HG02981 (cell line): ENCODE measurements around the gene TBC1D30.
"Not testable (repeated sequence)": the region's sequence is repeated elsewhere in the genome, so short reads cannot be mapped to it uniquely, and the experiment has no call there.

Experiments used
- ATAC-seq: cut with Tn5 transposase; IDR thresholded peaks from one replicate; pipeline ENCODE4 v1.9.1; 2021; ENCODE audit warnings: mild to moderate bottlenecking, moderate library complexity; ENCODE audit not compliant: unreplicated experiment

The TBC1D30 gene, protein sequence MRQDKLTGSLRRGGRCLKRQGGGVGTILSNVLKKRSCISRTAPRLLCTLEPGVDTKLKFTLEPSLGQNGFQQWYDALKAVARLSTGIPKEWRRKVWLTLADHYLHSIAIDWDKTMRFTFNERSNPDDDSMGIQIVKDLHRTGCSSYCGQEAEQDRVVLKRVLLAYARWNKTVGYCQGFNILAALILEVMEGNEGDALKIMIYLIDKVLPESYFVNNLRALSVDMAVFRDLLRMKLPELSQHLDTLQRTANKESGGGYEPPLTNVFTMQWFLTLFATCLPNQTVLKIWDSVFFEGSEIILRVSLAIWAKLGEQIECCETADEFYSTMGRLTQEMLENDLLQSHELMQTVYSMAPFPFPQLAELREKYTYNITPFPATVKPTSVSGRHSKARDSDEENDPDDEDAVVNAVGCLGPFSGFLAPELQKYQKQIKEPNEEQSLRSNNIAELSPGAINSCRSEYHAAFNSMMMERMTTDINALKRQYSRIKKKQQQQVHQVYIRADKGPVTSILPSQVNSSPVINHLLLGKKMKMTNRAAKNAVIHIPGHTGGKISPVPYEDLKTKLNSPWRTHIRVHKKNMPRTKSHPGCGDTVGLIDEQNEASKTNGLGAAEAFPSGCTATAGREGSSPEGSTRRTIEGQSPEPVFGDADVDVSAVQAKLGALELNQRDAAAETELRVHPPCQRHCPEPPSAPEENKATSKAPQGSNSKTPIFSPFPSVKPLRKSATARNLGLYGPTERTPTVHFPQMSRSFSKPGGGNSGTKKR

DNA sequence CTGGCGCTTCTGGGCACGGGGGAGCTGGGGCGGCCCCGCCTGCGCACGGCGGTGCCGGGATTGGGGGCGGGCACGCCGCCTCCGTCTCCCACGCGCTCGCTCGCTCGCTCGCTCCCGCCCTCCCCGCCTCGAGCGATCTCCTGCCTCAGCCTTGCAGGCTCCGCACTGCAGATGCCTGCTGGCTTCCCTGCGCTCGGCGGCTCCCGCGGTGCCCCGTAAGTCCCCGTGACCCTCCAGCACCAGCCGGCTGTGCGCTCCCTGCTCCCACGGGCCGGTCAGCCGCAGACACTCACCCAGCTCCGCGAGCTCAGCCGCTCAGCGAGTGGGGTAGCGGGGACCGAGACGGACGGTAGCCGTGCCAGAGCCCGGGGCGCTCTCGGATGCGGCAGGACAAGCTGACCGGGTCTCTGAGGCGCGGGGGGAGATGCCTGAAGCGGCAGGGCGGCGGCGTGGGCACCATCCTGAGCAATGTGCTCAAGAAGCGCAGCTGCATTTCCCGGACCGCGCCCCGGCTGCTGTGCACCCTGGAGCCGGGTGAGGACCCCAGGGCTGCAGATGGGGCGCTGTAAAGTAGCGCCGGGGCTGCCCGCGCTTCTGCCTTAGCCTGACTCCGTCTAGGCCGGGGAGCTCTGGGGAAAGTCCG, at the start of gene TBC1D30:
Gene TBC1D30, plus strand, starts transcription at position 148 of the 643 bp plus-strand sequence. Its CDS starts 233 bp downstream, at position 381.
- ATAC-seq = no peak

DNA sequence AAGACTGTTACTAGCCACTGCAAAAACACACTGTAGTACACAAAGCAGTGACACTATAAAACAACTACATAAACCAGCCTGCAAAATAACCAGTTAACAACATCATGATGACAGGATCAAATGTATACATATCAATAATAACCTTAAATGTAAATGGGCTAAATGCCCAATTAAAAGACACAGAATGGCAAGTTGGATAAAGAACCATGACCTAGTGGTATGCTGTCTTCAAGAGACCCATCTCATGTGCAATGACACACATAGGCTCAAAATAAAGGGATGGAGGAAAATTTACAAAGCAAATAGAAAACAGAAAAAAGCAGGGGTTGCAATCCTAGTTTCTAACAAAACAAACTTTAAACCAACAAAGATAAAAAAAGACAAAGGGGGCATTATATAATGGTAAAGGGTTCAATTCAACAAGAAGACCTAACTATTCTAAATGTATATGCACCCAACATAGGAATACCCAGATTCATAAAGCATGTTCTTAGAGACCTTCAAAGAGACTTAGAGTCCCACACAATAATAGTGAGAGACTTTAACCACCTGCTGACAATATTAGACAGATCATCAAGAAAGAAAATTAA, 49.2 kb upstream of the TBC1D30 start:
- not testable (repeated sequence) for ATAC-seq

DNA sequence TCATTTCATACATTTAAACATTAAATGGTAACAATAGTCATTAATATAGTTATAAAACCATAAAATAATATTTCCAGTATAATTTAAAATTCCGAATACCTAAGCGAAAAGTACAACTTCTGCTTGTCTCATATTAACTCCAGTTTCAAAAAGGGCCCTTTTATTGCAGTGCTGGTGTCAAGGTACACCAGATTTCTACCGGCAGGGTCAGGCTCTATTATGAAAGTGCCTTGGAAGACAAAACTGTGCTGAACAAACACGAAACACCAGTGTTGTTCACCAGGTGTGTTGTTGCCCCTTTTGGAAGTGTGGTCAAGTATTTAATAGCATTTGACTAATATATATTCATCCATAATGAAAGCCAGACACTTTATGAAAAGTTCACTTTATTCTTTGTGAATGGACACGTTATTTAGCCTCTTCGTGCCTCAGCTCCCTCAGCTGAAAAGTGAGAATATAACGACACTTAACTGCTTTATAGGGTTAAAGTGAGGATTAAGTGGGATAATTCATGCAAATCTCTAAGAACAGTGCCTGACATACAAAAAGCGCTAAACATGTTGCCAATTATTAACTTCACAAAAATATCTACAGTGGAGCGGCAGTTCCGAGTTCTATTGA, 45.0 kb upstream of the TBC1D30 start:
- ATAC-seq = no peak

DNA sequence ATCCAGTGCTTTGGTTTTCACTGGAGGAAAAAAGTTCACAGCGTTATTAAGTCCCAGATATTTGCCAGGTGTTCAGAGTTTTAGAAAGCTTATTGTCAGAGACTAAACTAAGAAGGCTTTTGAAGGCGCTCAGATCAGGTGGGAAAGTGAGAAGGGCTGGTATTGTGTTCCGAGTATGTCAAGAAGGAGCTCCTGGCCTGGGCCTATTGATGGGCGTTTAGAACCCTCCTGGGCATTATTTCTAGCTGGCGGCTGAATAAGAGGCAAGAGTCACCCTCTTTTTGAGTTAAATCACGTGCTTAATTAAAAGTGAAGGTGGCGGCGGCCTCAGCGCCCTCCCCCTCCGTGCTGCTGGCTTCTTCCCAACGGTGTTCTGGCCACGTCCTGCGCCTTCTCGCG, 44.3 kb upstream of the TBC1D30 start:
- ATAC-seq = no peak

DNA sequence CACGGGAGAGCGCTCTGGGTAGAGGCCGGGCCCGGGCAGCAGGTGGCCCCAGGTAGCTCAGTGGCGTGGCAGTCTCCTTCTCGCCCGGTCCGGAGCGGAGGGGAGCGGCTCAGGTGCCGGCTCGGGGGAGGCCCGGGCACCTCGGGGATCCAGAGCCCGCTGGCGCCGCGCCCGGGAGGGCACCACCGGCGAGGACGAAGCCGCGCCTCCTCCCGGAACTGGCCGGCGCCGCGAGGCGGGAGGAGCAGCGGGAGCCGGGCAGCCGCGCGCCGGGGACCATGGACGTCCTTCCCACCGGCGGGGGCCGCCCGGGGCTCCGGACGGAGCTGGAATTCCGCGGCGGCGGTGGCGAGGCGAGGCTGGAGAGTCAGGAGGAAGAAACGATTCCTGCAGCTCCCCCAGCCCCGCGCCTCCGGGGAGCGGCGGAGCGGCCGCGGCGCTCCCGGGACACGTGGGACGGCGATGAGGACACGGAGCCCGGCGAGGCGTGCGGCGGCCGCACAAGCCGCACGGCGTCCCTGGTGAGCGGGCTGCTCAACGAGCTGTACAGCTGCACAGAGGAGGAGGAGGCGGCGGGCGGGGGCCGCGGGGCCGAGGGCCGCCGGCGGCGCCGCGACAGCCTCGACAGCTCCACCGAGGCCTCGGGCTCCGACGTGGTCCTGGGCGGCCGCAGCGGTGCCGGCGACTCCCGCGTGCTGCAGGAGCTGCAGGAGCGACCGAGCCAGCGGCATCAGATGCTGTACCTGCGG, 43.7 kb upstream of the TBC1D30 start:
- peak; percentile 43 for ATAC-seq

DNA sequence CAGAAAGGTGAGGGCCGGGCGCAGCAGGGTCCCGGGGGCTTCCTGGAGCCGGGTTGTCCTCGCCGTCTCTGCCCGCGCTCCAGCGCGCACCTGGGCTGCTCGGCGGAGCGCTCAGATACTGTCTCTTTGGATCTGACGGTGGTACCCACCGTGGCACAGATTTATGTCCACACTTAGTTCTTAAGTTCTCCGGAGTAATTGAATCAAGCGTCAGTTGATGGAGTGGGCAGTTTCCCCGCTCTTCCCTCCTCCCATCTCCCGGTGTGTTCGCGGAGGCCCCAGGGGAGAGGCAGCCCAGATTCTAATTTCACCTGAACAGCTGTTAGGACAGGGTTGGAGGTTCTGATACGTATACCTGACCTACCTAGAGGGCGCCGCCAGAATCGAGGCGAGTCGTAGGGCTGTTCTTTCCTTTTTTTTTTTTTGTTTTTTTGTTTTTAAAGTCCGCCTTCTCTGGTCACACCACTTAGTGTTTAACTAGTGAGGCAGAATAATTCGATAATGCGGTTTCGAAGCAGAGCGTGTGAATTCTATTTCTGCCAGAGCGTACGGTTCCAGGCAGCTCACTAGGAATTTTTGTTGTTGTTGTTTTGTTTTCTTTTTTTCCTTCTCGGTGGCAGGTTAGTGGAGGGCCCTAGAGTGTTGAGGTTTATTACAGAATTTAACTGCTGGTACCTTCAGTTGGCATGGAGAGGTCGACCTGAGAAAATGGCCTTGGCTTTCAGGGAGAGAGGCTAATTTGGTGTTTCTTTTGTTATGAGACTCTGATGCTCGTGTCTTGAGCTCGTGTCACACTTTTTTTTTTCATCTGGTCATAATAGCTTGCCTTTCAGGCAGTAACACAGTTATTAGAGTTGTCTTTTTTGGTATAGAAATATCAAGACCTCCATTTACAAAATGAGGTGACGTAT, 42.9 kb upstream of the TBC1D30 start:
- peak; percentile 27 for ATAC-seq

DNA sequence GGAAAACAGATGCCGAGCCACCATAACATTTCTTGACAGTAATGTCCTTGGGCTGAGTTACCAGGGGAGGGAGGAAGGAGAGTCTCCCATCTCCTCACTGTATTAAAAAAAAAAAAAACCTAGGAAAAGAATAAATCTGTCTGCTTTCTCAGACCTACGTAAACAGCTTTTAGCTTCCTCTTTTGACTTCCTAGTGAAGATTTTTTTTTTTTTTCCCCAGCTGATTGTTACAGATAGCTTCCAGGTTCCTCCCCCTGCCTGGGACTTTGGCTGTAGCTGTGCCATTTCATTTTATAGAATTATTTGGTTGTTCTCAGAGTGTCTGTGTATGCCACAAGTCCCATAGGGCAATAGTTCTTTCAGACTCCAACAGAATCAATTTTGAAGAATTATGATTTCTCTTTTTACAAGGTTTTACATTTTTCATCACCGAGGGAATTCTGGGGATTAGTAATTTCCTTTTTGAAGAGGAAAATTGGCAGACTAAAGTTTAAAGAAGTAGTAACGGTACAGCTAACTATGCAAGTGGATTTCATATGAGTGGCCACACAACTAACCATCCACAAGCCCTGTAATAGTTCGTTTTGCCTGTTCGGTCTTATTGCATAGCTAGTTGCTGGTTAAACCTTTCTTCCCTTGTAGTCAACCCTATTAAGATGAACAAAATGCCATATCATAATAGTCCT, 42.1 kb upstream of the TBC1D30 start:
- ATAC-seq = no peak

DNA sequence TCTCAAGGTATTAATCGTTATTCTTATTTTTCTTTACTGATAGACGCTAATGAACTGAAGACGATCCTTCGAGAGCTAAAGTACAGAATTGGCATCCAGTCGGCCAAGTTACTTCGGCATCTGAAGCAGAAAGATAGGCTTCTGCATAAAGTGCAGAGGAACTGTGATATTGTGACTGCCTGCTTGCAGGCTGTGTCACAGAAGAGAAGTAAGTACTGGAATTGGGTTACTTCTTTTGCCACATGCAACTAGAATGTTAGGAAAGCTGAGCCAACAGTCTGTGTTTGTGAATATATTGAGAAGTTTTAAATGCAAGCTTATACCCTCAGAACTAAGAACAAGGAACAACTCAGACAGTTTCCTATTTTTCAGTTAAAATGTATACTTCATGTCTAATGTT, 38.6 kb upstream of the TBC1D30 start:
- no peak for ATAC-seq

DNA sequence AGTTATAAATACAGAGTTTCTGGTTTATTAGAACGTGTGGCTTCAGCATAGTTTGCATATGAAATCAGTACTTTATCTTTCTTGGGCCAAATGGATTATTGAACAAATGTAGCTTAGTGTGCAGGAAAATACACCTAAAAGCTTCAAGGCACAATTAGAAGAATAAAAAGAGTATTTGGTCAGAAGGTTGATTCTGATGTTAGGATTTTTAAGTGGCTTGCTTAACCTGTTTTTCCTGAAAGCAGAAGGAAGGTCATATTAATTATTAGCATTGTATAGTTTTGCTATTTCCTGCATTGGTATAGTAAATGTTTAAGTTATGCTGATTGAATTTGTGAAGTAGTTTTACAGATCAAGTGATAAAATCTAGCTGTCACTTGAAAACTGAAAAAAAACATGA, 34.3 kb upstream of the TBC1D30 start:
- no peak for ATAC-seq

DNA sequence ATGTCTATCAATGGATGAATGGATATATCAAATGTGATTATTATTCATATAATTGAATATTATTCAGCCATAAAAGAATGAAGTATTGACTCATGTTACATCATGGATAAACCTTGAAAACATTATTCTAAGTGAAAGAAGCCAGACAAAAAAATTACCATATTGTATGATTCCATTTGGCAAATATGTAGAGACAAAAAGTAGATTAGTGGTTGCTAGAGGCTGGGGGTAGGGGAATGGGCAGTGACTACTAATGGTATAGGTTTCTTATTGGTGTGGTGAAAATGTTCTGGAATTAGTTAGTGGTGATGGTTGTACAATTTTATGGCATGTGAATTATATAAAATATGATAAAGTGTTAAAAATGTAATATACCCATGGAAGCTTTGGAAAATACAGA, 33.4 kb upstream of the TBC1D30 start:
- no peak for ATAC-seq

DNA sequence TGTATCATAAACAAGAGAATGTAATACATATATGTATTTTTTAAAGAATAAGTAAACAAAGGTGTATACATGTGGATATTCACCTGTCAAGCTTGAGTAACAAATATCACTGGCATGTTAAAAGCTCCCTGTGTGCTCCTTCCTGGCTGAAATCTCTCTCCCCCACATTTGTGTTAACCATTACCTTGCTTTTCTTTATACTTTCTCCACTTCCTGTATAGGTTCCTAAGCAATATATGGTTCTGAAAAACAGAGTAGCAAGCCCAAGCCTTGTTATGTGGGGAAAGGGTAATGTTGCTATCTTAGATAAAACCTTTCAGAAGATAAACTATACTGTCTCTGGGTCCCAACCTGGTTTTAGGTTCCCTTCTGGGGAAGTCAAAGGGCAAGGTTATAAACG, 32.3 kb upstream of the TBC1D30 start:
- ATAC-seq = peak; percentile 73

DNA sequence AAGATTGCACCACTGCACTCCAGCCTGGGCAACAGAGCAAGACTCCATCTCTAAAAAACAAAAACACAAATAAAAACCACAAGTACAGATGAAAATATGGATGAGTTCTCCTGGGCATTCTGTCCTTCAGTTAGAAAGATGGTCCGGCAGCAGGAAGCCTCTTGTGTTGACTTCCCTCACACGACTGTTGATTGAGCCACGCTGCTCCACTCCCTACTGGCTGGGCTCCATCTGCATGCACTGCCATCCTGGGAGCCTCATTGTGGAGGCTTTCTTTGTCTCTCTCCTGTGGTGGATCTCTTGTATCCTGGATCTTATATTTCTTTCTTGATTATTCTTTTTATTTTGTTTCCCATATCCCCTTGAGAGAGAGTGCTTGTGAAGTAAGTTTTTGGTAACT, 30.8 kb upstream of the TBC1D30 start:
- ATAC-seq = no peak

DNA sequence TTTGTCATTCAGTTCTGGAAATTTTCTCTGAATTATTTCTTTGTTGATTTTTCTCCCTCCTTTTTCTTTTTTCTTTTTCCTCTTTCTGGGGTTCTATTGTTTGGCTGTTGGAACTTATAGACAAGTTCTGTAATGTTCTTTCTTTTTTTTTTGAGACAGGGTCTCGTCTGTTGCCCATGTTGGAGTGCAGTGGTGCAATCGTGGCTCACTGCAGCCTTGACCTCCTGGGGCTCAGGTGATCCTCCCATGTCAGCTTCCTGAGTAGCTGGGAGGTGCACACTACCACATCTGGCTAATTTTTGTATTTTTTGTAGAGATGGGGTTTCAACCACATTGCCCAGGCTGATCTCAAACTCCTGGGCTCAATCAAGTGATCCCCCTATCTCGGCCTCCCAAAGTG, 30.1 kb upstream of the TBC1D30 start:
- no peak for ATAC-seq

DNA sequence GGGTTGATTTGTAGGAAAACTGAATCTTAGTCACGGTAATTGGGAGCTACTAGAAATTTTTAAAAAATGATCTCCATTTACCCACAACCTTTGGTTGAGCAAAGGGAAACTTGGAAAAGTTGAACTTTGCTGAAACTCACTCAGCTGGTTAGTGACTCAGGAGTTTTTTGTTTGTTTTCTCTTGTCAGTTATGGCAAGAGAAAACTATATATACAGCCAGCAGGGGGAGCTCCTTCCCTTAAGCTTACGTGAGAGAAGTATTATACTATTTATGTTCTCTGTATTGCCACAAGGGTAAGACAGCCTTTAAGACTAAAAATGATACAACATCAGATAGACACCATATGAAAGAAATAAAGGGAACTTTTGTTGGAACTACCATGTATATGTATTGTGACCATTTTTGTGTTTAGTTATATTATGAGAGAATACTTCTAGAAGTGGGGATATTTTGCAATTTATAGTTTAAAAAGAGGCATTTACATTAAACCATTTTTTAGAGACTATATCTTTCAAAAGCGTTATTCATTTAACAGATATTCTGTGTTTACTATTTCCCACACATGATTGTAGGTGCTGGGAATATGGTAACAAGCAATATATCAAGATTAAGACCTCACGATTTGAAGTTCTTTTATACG, 28.1 kb upstream of the TBC1D30 start:
- peak; percentile 84 for ATAC-seq

DNA sequence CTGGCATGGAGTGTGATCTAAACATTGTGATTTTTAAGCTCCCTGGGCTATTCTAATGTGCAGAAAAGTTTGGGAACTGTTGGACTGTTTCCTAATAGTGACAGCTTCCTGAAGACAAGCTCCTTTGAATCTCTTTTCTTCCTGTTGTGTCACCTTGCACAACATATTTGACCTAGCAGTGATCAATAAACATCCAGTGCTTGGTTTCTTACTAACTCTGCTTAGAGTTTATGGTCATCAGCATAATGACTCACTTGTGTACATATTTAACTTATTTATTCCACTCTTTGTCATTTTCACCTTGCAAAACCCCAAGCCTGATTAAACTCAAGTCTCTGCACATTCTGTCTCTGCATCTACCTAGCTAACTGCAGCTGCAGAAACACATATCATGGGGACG, 27.3 kb upstream of the TBC1D30 start:
- ATAC-seq = no peak

DNA sequence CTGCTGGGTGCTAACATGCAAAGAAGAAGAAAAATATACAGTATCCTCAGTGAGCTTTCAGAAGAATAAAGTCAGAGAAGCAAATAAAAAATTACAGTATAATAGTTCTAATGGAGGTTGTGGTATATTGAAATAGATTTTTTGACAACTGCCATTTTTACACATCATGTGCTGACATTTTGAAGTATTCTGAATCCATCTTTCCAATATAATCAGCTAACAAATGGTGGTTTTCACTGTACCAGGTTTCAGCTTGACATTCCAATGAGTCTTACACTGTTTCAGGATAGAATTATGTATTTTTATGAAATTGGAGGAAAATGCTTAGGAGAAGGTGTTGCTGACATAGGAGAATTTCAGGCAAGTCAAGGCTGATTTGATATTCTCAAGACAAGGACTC, 26.3 kb upstream of the TBC1D30 start:
- no peak for ATAC-seq

DNA sequence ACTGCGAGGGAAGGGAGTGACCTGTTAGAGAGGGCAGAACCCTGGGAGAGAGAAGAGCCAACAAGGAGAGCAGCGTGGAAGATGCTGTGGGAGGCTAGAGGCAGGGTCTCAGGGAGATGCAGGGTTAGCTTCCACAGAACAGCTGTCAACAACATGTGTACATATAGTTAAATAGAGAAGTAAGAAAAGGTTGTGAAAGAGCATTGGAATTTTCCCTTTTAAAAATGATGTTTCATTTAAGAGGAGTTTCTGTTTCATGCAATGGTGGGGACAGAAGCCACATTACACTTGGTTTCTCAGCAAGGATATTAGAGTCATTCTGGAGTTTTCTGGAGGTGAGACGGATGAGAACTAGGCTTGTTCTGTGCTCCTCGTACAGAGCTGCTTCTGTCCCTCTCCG, 23.8 kb upstream of the TBC1D30 start:
- ATAC-seq = no peak

DNA sequence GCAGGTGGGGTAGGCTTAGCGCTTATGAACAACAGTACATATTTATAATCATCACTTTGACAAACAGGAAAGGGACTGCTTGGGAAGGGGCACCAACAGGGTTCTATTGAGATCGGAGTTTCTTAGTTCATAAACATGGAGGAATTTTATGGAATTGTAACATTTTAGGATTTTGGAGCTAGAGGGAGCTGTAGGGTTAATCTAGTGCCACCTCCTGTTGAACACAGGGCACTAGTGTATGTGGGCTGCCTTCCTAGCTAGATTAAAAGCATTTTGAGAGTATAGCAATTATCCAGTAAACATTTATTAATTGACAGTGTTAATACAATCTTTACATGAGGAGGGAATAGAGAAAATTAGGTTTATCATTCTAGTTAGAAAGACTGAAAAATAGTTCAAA, 23.1 kb upstream of the TBC1D30 start:
- no peak for ATAC-seq
